ENCODE data around the gene SSTR4.
"Not testable (repeated sequence)": the region's sequence is repeated elsewhere in the genome, so short reads cannot be mapped to it uniquely, and the experiment has no call there.

Gene SSTR4

DNA sequence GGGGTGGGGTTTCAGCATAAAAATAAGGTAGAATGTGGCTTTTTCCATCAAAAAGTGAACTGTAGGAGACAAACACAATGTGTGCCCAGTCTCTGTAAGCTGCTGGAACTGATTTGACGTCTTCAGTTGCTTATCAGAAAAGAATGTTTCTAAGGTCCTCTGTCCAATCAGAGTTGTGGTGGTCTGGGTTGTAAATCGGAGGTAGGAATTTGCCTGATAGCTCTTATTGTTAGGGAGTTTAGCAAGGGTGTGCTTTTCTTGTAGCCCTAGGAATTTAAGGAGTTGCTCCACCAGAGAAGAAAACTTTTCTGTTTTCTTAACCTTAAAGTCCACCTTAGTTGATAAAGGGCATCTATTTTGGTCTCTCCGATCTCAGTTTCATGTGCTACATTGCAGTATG, 10.4 kb upstream of the SSTR4 start:
- TF ChIP-seq, protein P1, sequence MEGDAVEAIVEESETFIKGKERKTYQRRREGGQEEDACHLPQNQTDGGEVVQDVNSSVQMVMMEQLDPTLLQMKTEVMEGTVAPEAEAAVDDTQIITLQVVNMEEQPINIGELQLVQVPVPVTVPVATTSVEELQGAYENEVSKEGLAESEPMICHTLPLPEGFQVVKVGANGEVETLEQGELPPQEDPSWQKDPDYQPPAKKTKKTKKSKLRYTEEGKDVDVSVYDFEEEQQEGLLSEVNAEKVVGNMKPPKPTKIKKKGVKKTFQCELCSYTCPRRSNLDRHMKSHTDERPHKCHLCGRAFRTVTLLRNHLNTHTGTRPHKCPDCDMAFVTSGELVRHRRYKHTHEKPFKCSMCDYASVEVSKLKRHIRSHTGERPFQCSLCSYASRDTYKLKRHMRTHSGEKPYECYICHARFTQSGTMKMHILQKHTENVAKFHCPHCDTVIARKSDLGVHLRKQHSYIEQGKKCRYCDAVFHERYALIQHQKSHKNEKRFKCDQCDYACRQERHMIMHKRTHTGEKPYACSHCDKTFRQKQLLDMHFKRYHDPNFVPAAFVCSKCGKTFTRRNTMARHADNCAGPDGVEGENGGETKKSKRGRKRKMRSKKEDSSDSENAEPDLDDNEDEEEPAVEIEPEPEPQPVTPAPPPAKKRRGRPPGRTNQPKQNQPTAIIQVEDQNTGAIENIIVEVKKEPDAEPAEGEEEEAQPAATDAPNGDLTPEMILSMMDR (IDR thresholded peaks at IDR 0.05; ENCODE audit: low read depth, low read length) = no peak

DNA sequence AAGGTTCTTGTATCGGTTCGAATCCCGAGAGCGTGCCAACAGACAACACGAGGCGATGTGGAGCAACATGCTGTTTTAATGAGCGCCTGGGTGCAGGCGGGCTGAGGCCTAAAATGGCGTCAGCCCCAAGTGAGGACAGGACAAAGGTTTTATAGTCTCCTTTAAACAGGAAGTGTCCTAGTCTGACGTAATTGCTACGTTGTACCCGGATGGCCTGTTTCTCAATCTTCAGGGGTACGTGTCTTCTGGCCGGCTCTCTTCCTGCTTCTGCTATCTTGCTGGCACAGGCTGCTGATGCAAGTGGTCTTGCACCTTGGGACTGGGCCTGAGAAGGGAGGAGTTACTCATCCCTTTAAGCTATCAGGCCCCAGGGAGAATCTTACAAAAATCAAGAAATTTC, 9.6 kb upstream of the SSTR4 start:
- not testable (repeated sequence) for DNase-seq (ENCODE audit: extremely low read depth, low read depth)

More for the DNA sequence above, 10.4 kb upstream of the SSTR4 start:
- no peak for DNase-seq (ENCODE audit: extremely low read depth, low read depth)

DNA sequence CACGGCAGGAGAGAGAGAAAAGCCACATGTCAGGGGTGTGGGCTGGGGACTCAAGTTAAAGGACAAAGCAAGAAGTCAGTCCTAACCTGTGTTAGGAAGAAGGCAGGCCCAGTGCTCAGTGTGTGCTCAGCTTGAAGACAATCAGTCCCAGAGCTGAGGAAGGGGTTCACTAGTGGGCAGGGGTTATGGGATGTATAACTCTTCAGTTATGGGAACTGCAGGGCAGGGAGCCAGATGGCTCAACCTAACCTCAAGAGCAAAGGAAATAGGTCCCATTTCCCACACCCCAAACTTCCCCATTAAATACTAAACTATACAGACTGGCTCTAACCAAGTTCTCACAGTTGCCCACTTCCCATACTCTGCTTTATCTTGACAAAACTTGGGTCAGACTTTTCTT, 7.4 kb upstream of the SSTR4 start:
- DNase-seq (ENCODE audit: extremely low read depth, low read depth) = no peak
- TF ChIP-seq, protein P1 (IDR thresholded peaks at IDR 0.05; ENCODE audit: low read depth, low read length) = no peak

DNA sequence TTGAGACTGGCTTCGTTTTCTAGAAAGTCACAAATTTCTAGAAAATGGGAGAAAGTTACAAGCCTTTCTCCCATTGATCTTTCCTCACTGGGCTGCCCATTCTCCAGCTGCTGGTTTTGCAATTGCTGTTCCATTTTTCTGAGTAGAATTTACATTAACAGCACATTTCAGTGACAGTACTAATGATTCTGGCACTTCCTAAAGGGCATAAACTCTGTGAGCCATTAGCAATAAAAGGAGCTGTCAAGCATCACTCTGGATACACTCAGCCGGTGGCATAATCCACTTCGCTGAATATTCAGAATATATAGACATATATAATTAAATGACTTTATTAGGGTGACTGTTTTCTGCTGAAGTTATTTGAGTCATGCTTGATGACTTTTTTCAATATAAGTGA, 6.7 kb upstream of the SSTR4 start:
- DNase-seq (ENCODE audit: extremely low read depth, low read depth) = no peak
- TF ChIP-seq, protein P1 (IDR thresholded peaks at IDR 0.05; ENCODE audit: low read depth, low read length) = no peak

DNA sequence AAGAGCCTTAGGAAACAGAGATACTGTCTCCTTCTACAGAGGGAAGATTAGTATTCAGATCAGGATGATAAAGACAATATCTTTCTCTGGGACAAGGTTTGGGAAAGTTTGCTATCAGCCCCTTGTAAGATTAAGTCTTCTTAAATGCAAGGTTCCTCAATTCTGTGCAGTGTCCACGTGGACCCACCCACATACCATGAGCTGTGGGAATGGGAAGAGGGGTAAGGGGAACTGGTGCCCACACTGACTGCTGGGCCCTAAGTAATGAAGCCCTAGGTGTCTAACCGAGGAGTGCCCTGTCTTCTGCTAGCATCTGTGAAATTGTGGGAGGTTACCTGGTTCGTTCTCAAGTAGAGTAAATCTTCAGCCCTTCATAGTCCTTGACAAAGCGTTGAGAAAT, 5.8 kb upstream of the SSTR4 start:
- DNase-seq (ENCODE audit: extremely low read depth, low read depth) = no peak
- TF ChIP-seq, protein P1 (IDR thresholded peaks at IDR 0.05; ENCODE audit: low read depth, low read length) = no peak

DNA sequence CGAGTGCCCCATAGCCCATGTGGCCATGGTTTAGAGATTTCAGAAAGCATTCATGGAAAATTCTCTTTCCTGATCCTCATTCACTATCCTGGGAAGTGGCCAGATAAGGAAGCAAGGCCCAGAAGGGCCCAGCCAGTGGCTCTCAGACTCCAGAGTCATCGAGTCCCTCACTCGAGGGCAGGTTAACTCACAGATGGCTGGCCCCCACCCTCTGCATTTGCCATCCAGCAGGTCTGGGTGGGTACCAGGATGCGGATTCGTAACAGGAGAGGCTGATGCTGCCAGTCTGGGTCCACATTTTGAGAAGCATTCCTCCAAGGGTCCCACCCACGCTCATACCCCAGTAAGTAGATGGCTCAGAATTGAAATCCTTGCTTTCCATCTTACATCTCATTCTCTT, 3.8 kb upstream of the SSTR4 start:
- no peak for DNase-seq (ENCODE audit: extremely low read depth, low read depth)
- TF ChIP-seq, protein P1 (IDR thresholded peaks at IDR 0.05; ENCODE audit: low read depth, low read length) = no peak

DNA sequence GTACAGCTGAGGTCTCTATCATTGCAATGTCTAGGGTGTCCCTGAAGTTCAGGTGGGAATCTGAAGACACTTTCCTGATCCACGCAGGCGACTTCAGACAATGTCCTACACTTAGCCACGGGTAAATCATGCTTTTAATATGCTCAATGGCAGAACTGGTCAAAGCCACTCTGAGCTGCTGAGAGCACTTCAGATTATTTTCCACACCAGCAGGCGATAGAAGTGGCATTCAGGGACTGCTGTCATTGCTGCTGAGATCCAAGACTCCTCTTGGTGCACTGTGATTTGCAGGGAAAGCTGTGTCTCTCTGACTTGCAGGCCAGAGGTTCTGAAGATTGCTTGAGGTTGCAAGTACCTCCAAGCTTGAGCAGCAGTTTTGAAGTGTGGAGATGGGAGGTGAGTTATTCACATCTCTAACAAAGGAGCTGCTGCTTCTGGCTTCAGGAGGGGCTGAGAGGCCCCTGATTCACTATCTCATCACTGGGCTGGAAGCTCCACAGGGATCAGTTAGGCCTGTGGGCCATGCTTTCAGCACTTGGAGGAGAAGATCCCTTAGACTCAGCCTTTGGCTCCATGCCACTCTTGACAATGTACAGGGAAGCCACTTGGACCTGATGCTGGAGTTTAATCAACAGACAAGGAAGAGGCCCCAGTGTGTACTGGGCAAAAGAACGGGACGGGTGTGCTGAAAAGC, 2.9 kb upstream of the SSTR4 start:
- no peak for DNase-seq (ENCODE audit: extremely low read depth, low read depth)
- TF ChIP-seq, protein P1 (IDR thresholded peaks at IDR 0.05; ENCODE audit: low read depth, low read length) = no peak

DNA sequence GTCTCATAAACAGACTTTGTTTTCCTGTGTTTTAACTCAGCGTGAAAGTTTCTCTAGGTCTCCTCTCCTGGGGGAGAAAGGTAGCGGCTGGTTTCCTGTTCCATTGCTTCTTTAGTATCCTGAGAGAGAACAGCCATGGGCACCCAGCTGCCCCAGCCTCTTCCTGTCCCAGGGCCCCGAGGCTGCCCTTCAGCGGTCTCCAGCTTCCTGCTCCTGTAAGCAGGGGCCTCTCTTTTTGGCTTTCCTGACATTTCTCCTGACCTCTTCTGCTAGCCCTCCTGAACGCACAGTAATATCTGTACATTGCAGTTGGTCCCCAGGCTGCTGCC, 2.4 kb upstream of the SSTR4 start:
- DNase-seq (ENCODE audit: extremely low read depth, low read depth) = no peak
- TF ChIP-seq, protein P1 (IDR thresholded peaks at IDR 0.05; ENCODE audit: low read depth, low read length) = no peak
